IPS-18c (cell line): ENCODE data around the gene NBPF1.
"Not testable (repeated sequence)": the region's sequence is repeated elsewhere in the genome, so short reads cannot be mapped to it uniquely, and the experiment has no call there.

ENCODE experiments used
- H3K4me3 ChIP-seq: 2 replicates; pipeline ENCODE4 v1.7.0; 2013; ENCODE audit warnings: low read depth, mild to moderate bottlenecking, low read length, moderate library complexity; ENCODE audit not compliant: insufficient read depth
- H3K9me3 ChIP-seq: one replicate; pipeline ENCODE4 v1.6.1; 2013; ENCODE audit warnings: mild to moderate bottlenecking, low read length, moderate library complexity; ENCODE audit not compliant: control insufficient read depth, insufficient read depth

Gene NBPF1

GRCh38 chr1:16628361-16629111 is 15.2 kb upstream of the NBPF1 start:
- Histone ChIP-seq H3K4me3 (no peak overlapping the region), H3K9me3 (no peaks in the 10 kb centered on the region)

GRCh38 chr1:16626409-16626983 is 13.1 kb upstream of the NBPF1 start:
- H3K4me3 ChIP-seq, H3K9me3 ChIP-seq: not testable (repeated sequence)

- H3K4me3 ChIP-seq, result no peak overlapping the region
- no peaks in the 10 kb centered on the region for H3K9me3 ChIP-seq
Measured at GRCh38 chr1:16625497-16626408, 12.4 kb upstream of the NBPF1 start.

GRCh38 chr1:16623812-16624719 is 10.7 kb upstream of the NBPF1 start:
- not testable (repeated sequence) for H3K4me3 ChIP-seq

GRCh38 chr1:16623337-16623736 is 10.0 kb upstream of the NBPF1 start:
- H3K4me3 ChIP-seq, H3K9me3 ChIP-seq: not testable (repeated sequence)

More at GRCh38 chr1:16623812-16624719, 10.7 kb upstream of the NBPF1 start:
- not testable (repeated sequence) for H3K9me3 ChIP-seq

GRCh38 chr1:16621681-16622315 is 8.4 kb upstream of the NBPF1 start:
- not testable (repeated sequence) for H3K4me3 ChIP-seq, H3K9me3 ChIP-seq

- Histone ChIP-seq H3K9me3 (no peaks in the 10 kb centered on the region), H3K4me3 (no peak overlapping the region)
Measured at GRCh38 chr1:16621300-16621658, 7.9 kb upstream of the NBPF1 start.

GRCh38 chr1:16619803-16620501 is 6.6 kb upstream of the NBPF1 start:
- H3K9me3 ChIP-seq, H3K4me3 ChIP-seq: not testable (repeated sequence)

- no peaks in the 10 kb centered on the region for H3K9me3 ChIP-seq
- no peak overlapping the region for H3K4me3 ChIP-seq
Measured at GRCh38 chr1:16618719-16619118, 5.4 kb upstream of the NBPF1 start.

GRCh38 chr1:16617778-16618580 is 4.6 kb upstream of the NBPF1 start:
- no peak overlapping the region for H3K4me3 ChIP-seq

GRCh38 chr1:16617114-16617631 is 3.8 kb upstream of the NBPF1 start:
- Histone ChIP-seq H3K4me3 (no peak overlapping the region), H3K9me3 (no peaks in the 10 kb centered on the region)

More at GRCh38 chr1:16617778-16618580, 4.6 kb upstream of the NBPF1 start:
- no peaks in the 10 kb centered on the region for H3K9me3 ChIP-seq

- H3K9me3 ChIP-seq, result no peaks in the 10 kb centered on the region
- no peak overlapping the region for H3K4me3 ChIP-seq
Measured at GRCh38 chr1:16615253-16616252, 2.2 kb upstream of the NBPF1 start.

GRCh38 chr1:16614361-16615252 is 1.2 kb upstream of the NBPF1 start:
- H3K9me3 ChIP-seq, result no peaks in the 10 kb centered on the region
- H3K4me3 ChIP-seq, result no peak overlapping the region
